Measurements from ENCODE around the gene SLC40A1. TPM values are rescaled to one million over a fixed set of nuclear protein-coding genes. Genes with fewer than 3 reads are reported as not detected.

Gene SLC40A1
- total and polyA plus RNA-seq, 2 donors from 2014 or later: 45.8 to 78.4 TPM

DNA sequence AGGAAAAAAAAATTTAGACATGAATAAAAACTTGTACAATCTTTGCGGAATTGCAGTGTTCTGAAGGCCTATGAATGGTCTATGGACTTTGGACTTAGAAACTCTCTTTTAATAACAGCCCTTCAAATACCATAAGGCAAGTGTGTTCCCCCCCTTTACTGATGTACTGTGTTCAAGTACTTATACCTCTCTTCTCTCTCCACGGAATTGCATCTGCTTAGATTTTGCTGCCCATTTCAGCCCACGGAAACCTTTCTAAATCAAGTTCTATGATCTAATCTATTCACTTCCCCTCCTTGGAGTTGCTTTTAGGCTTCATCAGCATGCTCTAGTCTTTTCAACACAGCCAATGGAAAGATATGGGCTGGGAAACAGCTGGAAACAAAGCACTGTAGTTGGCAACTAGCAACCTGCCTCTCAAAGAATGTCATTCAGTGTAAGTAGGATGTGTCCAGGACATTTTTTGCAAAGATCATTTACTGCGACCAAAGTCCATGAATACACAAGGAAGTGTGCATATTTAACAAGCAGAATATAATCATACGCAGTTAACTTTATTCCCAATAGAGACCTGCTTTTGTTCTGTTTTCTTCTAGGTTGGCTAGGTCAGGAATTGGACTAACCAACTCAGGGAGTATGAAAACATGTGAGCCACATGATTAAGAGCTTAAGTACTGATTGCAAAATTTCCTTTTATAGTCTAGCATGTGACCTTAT, 58.0 kb downstream of the SLC40A1 start:
- no peak overlapping the region for H3K9ac ChIP-seq (ENCODE audit: low read length in 3 of 3)
- H3K4me1 ChIP-seq (ENCODE audit: control insufficient read depth in 2 of 3, insufficient read depth in 2 of 3, low read depth in 1 of 3, low read length in 3 of 3): peaks cover 2 to 7% (median 3%) of the 10 kb centered on the region in 3 donors
- FAIRE-seq (no peak), DNase-seq (no peak)
- no peak for TF ChIP-seq CTCF (IDR thresholded peaks at IDR 0.05; ENCODE audit: borderline replicate concordance, extremely low read depth, insufficient read depth)
- H3K9me3 ChIP-seq (ENCODE audit: control insufficient read depth in 2 of 3, insufficient read depth in 1 of 3, low read length in 3 of 3): no peaks in the 10 kb centered on the region
- no peak overlapping the region for H3K4me3 ChIP-seq (ENCODE audit: low read length in 3 of 3)
- no peaks in the 10 kb centered on the region for H3K27me3 ChIP-seq (ENCODE audit: control insufficient read depth, insufficient read depth, low read length)
- H3K36me3 ChIP-seq (ENCODE audit: control insufficient read depth in 2 of 3, insufficient read depth in 3 of 3, low read length in 3 of 3): no peaks in the 10 kb centered on the region
- no peak overlapping the region for H3K27ac ChIP-seq (ENCODE audit: low read depth in 2 of 2, low read length in 2 of 2)
- intact Hi-C loops (cut with DNase I): no loop called here

- FAIRE-seq: no peak
- no peaks in the 10 kb centered on the region for H3K9me3 ChIP-seq (ENCODE audit: control insufficient read depth in 2 of 3, insufficient read depth in 1 of 3, low read length in 3 of 3)
- no peaks in the 10 kb centered on the region for H3K36me3 ChIP-seq (ENCODE audit: control insufficient read depth in 2 of 3, insufficient read depth in 3 of 3, low read length in 3 of 3)
- H3K27me3 ChIP-seq (ENCODE audit: control insufficient read depth, insufficient read depth, low read length): no peaks in the 10 kb centered on the region
- intact Hi-C loops (cut with DNase I): no loop called here
- no peak for DNase-seq
- H3K27ac ChIP-seq (ENCODE audit: low read depth in 2 of 2, low read length in 2 of 2): no peak overlapping the region
- no peak overlapping the region for H3K9ac ChIP-seq (ENCODE audit: low read length in 3 of 3)
- TF ChIP-seq CTCF (IDR thresholded peaks at IDR 0.05; ENCODE audit: borderline replicate concordance, extremely low read depth, insufficient read depth): no peak
- H3K4me3 ChIP-seq (ENCODE audit: low read length in 3 of 3): no peak overlapping the region
- peaks cover 2 to 7% (median 3%) of the 10 kb centered on the region in 3 donors for H3K4me1 ChIP-seq (ENCODE audit: control insufficient read depth in 2 of 3, insufficient read depth in 2 of 3, low read depth in 1 of 3, low read length in 3 of 3)
Measured at GRCh38 chr2:189521699-189522434, 58.7 kb downstream of the SLC40A1 start.

GRCh38 chr2:189519631-189520387, 60.8 kb downstream of the SLC40A1 start:
- Histone ChIP-seq H3K4me3 (ENCODE audit: low read length in 3 of 3) (no peak overlapping the region), H3K9me3 (ENCODE audit: control insufficient read depth in 2 of 3, insufficient read depth in 1 of 3, low read length in 3 of 3) (no peaks in the 10 kb centered on the region), H3K4me1 (ENCODE audit: control insufficient read depth in 2 of 3, insufficient read depth in 2 of 3, low read depth in 1 of 3, low read length in 3 of 3) (peaks cover 2 to 7% (median 3%) of the 10 kb centered on the region in 3 donors), H3K9ac (ENCODE audit: low read length in 3 of 3) (no peak overlapping the region), H3K27me3 (ENCODE audit: control insufficient read depth, insufficient read depth, low read length) (no peaks in the 10 kb centered on the region), H3K27ac (ENCODE audit: low read depth in 2 of 2, low read length in 2 of 2) (no peak overlapping the region), H3K36me3 (ENCODE audit: control insufficient read depth in 2 of 3, insufficient read depth in 3 of 3, low read length in 3 of 3) (no peaks in the 10 kb centered on the region)
- DNase-seq (no peak), FAIRE-seq (no peak)
- no peak for TF ChIP-seq CTCF (IDR thresholded peaks at IDR 0.05; ENCODE audit: borderline replicate concordance, extremely low read depth, insufficient read depth)
- intact Hi-C loops (cut with DNase I): no loop called here

Measured in kidney (tissue), 14 donors.